ENCODE results near the gene KIAA1958.

GRCh38 chr9:112582371-112583262, 96.0 kb downstream of the KIAA1958 start:
- TF ChIP-seq CTCF (IDR thresholded peaks at IDR 0.05), result no peak
- TF ChIP-seq POLR2AphosphoS5 (IDR thresholded peaks at IDR 0.05), result no peak
- TF ChIP-seq POLR2A (IDR thresholded peaks at IDR 0.05), result no peak
